ENCODE results near the gene SGO1.

Gene SGO1

DNA sequence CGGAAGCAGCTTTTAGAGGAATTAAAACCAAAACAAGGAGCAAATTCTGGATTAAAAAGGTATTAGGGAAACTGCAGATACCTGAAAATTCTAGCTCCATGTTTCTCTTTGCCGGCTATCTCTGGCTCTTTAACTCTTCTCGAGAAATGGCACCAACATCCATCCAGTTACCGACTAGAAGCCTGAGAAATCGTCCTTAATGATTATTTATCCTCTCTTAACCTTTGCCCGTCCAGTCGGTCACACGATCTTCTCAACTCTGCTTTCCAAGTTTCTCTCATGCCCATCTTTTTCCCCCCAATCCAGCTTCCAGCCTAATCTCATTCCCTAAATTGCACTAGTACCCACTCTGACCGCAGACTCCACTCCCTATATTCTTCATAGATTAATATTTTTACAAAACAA is 596 bp upstream of the SGO1 start:
- H3K4me3 ChIP-seq (ENCODE audit: low read depth, low read length) = peak overlapping the region; percentile 93
- TF ChIP-seq, protein P1, sequence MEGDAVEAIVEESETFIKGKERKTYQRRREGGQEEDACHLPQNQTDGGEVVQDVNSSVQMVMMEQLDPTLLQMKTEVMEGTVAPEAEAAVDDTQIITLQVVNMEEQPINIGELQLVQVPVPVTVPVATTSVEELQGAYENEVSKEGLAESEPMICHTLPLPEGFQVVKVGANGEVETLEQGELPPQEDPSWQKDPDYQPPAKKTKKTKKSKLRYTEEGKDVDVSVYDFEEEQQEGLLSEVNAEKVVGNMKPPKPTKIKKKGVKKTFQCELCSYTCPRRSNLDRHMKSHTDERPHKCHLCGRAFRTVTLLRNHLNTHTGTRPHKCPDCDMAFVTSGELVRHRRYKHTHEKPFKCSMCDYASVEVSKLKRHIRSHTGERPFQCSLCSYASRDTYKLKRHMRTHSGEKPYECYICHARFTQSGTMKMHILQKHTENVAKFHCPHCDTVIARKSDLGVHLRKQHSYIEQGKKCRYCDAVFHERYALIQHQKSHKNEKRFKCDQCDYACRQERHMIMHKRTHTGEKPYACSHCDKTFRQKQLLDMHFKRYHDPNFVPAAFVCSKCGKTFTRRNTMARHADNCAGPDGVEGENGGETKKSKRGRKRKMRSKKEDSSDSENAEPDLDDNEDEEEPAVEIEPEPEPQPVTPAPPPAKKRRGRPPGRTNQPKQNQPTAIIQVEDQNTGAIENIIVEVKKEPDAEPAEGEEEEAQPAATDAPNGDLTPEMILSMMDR (IDR thresholded peaks at IDR 0.05; ENCODE audit: low read depth, low read length) = no peak

DNA sequence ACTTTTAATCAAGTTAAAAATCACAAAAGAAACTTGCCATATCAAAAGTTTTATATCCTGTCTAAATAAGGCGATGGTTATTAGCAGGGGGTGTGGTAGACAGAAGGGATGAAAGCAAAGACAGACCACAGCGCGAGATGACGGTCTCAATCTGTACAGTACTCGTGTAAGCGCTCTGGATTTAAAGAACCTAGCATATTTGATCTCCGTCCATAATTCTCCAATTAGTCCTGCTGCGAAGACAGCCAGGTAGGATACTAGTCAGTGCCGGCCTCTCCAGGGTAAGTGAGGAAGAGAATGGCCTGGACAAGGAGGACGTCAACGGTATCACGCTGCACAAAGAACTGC is 701 bp downstream of the SGO1 start:
- peak overlapping the region; percentile 93 for H3K4me3 ChIP-seq (ENCODE audit: low read depth, low read length)
- TF ChIP-seq, protein P1 (IDR thresholded peaks at IDR 0.05; ENCODE audit: low read depth, low read length) = no peak

DNA sequence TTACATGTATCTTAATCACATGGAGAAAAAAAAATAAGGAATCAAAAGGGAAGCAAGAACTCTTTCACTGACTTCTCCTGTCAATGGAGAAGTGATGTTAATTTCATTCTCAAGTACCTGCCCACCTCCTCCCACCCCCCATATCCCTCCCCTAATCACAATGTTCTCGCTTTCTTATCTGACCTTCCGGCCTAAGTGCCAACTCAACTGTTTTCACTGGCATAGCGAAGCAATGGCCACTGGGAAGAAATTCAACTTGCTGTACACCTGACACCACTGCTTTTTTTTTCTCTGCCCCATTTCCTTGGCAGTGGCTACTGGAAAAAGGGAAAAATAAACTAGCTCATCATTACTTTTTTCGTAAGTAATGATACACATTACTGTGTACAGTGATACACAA is 3.8 kb downstream of the SGO1 start:
- TF ChIP-seq, protein P1 (IDR thresholded peaks at IDR 0.05; ENCODE audit: low read depth, low read length) = no peak

DNA sequence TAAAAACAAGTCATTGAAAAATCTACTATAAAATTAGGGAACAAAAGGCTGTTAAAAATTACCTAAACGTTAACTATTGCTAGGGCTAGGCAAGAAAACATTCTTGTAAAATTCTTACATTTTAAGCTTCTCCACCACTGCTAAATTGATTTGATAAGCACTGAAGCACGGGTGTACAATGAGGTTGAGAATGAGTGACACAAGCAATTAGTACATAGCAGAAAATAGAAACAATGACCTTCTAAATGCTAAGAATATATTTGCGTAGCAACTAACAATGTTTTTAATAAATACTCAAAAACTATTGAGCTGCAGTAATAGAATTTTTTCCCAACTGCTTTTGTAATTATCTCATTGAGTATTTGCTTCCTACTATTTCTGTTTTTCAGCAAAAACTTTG is 4.7 kb downstream of the SGO1 start:
- no peak overlapping the region for H3K4me3 ChIP-seq (ENCODE audit: low read depth, low read length)

More for the DNA sequence above, 3.8 kb downstream of the SGO1 start:
- H3K4me3 ChIP-seq (ENCODE audit: low read depth, low read length) = no peak overlapping the region

DNA sequence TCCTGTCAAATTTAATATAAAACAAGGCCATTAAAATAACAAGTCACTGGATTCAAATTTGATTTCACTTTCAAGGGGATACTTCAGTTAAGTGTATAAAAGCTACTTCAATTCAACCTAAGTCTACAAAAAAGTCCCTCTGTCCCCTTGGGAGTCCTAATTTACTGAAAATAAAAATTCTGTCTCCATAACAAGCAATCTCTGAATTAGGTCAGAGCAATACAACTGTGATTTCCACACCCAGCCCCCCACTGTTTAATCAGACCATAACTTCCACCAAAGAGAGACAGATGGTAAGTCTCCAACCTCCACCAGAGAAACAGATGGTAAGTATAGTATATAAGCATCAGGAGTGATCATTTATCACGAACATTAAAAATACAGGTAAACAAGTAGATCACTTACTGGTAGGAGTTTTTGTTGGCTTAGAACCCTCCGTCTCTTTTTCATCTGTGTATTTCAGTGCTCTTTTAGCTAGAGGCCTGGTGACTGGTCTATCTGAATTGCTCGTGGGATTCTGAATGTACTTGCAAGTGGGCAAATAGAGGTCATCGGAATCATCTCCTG is 12.1 kb downstream of the SGO1 start:
- TF ChIP-seq, protein P1 (IDR thresholded peaks at IDR 0.05; ENCODE audit: low read depth, low read length) = no peak
- H3K4me3 ChIP-seq (ENCODE audit: low read depth, low read length) = no peak overlapping the region

More for the DNA sequence above, 4.7 kb downstream of the SGO1 start:
- TF ChIP-seq, protein P1 (IDR thresholded peaks at IDR 0.05; ENCODE audit: low read depth, low read length) = no peak

DNA sequence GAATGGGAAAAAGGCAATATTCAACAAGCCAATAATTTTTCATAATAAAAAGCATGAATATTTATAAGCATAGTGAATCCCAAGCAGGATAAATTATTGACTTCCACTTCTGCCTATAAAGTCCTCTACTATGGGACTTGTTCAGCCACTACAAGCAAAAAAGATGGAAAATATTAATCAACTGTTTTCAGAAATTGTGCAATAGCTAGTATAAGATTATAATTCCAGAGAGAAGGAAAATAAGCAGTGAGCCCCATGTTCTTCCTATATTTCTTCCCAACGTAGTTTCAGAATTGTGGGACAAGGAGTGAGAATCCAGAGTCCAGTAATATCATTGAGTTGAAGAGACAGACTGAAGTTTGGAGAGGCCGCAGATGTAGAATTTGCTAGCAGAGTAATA is 24.3 kb downstream of the SGO1 start:
- no peak overlapping the region for H3K4me3 ChIP-seq (ENCODE audit: low read depth, low read length)
- TF ChIP-seq, protein P1 (IDR thresholded peaks at IDR 0.05; ENCODE audit: low read depth, low read length) = no peak

DNA sequence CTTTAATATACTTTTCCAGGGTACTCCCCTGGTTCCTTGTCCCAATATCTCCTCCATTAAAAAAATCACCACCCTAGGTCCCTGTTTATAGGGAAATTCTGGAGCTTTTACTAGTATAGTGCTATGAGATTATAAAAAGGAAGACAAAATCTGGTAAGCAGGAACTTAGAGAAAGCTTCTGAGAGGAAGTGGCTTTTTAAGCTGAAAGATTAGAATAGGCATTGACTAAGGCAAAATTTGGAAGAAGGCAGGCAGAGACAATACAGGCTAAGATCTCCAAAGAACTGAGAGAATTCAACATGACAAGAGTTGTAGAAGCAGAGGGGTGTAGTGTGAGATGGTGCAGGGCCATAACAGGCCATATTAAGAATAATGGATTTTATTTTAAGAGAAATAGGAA is 25.8 kb downstream of the SGO1 start:
- H3K4me3 ChIP-seq (ENCODE audit: low read depth, low read length) = no peak overlapping the region
- TF ChIP-seq, protein P1 (IDR thresholded peaks at IDR 0.05; ENCODE audit: low read depth, low read length) = no peak

Measured in WI38 (cell line).